Measurements from ENCODE around the gene GNAO1. TPM values are rescaled to one million over a fixed set of nuclear protein-coding genes. Genes with fewer than 3 reads are reported as not detected.
"Not testable (repeated sequence)": the region's sequence is repeated elsewhere in the genome, so short reads cannot be mapped to it uniquely, and the experiment has no call there.

Gene GNAO1
- polyA plus RNA-seq, 1 experiment = 10.8 TPM

- H3K27me3 ChIP-seq (ENCODE audit: control insufficient read depth, insufficient read depth, low read length); H3K36me3 ChIP-seq (ENCODE audit: control insufficient read depth, insufficient read depth, low read length); CTCF ChIA-PET: not testable (repeated sequence)
These were observed 189.6 kb downstream of the GNAO1 start for GRCh38 chr16:56380778-56381485.

GRCh38 chr16:56382459-56382858 is 191.2 kb downstream of the GNAO1 start:
- ChIA-PET CTCF (no interaction called here), POLR2A (no interaction called here)
- no peak for DNase-seq (ENCODE audit: low read depth)
- no peaks in the 10 kb centered on the region for H3K27me3 ChIP-seq (ENCODE audit: control insufficient read depth, insufficient read depth, low read length)
- no peak for TF ChIP-seq CTCF (IDR thresholded peaks at IDR 0.05; ENCODE audit: insufficient read depth, low read depth, low read length)
- H3K4me3 ChIP-seq (ENCODE audit: low read depth, low read length) = no peak overlapping the region
- peaks cover 8% of the 10 kb centered on the region for H3K36me3 ChIP-seq (ENCODE audit: control insufficient read depth, insufficient read depth, low read length)

More at GRCh38 chr16:56380778-56381485, 189.6 kb downstream of the GNAO1 start:
- H3K4me3 ChIP-seq (ENCODE audit: low read depth, low read length); DNase-seq (ENCODE audit: low read depth); POLR2A ChIA-PET: not testable (repeated sequence)

- CTCF ChIA-PET = no interaction called here
- no peak for DNase-seq (ENCODE audit: low read depth)
- no peak overlapping the region for H3K4me3 ChIP-seq (ENCODE audit: low read depth, low read length)
- H3K36me3 ChIP-seq (ENCODE audit: control insufficient read depth, insufficient read depth, low read length) = peaks cover 8% of the 10 kb centered on the region
- no peak for TF ChIP-seq CTCF (IDR thresholded peaks at IDR 0.05; ENCODE audit: insufficient read depth, low read depth, low read length)
- no peaks in the 10 kb centered on the region for H3K27me3 ChIP-seq (ENCODE audit: control insufficient read depth, insufficient read depth, low read length)
- POLR2A ChIA-PET = no interaction called here
These were observed 191.6 kb downstream of the GNAO1 start for GRCh38 chr16:56382901-56383355.

GRCh38 chr16:56384074-56384721 is 192.9 kb downstream of the GNAO1 start:
- H3K27me3 ChIP-seq (ENCODE audit: control insufficient read depth, insufficient read depth, low read length) = no peaks in the 10 kb centered on the region
- H3K36me3 ChIP-seq (ENCODE audit: control insufficient read depth, insufficient read depth, low read length) = peaks cover 8% of the 10 kb centered on the region
- ChIA-PET CTCF (interaction anchor here (0.6 kb wide), 1 partner anchor 13 kb away, joined by 3 read pairs; no protein-coding TSS in a partner anchor), POLR2A (no interaction called here)
- no peak overlapping the region for H3K4me3 ChIP-seq (ENCODE audit: low read depth, low read length)
- no peak for TF ChIP-seq CTCF (IDR thresholded peaks at IDR 0.05; ENCODE audit: insufficient read depth, low read depth, low read length)
- no peak for DNase-seq (ENCODE audit: low read depth)

GRCh38 chr16:56387396-56387795 is 196.1 kb downstream of the GNAO1 start:
- DNase-seq (ENCODE audit: low read depth) = no peak
- ChIA-PET POLR2A (no interaction called here), CTCF (interaction anchor here (1.3 kb wide), 1 partner anchor 55 kb away, joined by 3 read pairs; no protein-coding TSS in a partner anchor)
- Histone ChIP-seq H3K4me3 (ENCODE audit: low read depth, low read length) (no peak overlapping the region), H3K36me3 (ENCODE audit: control insufficient read depth, insufficient read depth, low read length) (peaks cover 4% of the 10 kb centered on the region), H3K27me3 (ENCODE audit: control insufficient read depth, insufficient read depth, low read length) (no peaks in the 10 kb centered on the region)
- no peak for TF ChIP-seq CTCF (IDR thresholded peaks at IDR 0.05; ENCODE audit: insufficient read depth, low read depth, low read length)

Data from BJ (cell line).